GM18499 (cell line): ENCODE measurements around the gene ABCC12.
"Not testable (repeated sequence)": the region's sequence is repeated elsewhere in the genome, so short reads cannot be mapped to it uniquely, and the experiment has no call there.

ENCODE experiments used
- ATAC-seq: cut with Tn5 transposase; IDR thresholded peaks from one replicate; pipeline ENCODE4 v1.9.1; 2021; ENCODE audit warnings: moderate number of reproducible peaks; ENCODE audit not compliant: insufficient read depth, unreplicated experiment

The ABCC12 gene

DNA sequence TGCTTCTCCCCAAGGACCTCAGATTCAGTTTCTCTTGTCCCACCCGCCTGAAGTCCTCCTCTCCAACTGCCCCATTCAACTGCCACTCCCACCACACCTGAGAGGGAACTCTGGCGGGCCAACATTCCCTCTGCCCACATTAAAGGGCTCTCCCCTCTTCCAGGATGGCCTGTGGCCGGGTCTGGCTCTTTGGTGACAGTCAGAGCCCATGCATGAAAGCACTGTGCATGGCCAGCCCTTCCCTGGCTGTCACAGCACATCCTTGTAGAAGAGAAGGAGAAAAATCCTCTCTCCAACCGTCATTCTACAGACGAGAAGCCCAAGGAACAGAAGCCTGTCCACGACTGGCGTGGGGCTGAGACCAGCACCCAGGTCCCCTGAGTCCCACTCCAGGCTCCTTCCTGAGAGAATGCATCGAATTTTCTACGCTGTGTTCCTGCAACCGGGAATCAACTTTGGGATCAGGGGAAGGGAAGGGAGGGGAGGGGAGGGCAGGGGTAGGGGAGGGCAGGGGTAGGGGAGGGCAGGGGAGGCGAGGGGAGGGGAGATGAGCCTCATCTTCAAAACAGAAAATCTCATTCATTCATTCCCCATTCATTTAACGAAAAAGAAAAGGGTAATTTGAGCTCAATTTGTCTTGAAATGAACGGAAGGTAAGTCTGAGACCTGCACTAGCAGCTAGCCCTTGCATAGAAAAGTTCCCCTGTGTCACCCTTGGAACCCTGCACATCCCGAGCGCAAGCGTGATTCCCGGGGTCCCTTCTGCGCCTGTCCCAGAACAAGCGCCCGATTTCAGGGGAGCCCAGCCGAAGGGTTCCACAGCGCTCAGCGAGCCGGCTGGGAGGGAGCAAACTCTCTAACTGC is at the start of gene ABCC12:
TSS of gene ABCC12 (minus strand) at position 68 of the 864 bp plus-strand sequence. CDS start 9,569 bp downstream, outside the sequence.
- no peak for ATAC-seq

GRCh38 chr16:48204825-48205151 is 49.0 kb upstream of the ABCC12 start:
- ATAC-seq: no peak

DNA sequence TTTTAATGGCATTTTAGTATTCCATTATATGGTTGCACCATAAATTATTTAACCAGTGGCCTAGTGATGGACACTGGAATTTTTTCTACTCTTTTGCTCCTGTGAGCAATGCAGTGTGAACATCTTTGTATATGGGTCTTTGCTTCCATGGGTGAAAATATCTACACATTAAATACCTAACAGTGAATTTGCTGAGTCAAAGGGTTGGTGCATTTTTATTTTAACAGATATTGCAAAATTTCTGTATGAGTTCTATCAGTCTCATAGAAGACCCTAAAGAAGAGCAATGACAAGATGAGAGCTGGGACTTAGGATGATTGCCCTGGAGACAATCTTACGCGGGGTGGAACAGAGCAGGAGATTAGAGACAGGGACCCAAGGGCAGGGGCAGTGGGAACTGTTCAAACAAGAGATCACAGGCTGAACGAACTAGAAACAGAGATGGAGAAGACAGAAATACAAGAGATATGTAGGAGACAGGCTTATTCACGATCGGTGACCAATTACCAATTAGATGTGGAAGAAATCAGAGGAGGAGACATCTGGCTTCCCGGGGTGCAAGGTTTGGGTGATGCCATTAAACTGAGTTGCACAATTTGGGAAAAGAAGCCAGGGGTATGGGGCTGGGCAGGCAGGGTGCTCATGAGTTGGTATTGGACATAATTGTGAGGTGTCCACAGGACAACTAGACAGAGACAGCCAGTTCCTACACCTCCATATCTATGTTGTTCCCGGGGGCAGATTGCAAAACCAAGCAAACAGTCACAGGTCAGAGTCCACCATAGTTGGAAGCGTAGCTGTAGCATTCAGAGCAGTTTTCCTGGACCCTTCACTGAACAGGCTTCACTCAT is 48.4 kb upstream of the ABCC12 start:
- ATAC-seq: no peak

DNA sequence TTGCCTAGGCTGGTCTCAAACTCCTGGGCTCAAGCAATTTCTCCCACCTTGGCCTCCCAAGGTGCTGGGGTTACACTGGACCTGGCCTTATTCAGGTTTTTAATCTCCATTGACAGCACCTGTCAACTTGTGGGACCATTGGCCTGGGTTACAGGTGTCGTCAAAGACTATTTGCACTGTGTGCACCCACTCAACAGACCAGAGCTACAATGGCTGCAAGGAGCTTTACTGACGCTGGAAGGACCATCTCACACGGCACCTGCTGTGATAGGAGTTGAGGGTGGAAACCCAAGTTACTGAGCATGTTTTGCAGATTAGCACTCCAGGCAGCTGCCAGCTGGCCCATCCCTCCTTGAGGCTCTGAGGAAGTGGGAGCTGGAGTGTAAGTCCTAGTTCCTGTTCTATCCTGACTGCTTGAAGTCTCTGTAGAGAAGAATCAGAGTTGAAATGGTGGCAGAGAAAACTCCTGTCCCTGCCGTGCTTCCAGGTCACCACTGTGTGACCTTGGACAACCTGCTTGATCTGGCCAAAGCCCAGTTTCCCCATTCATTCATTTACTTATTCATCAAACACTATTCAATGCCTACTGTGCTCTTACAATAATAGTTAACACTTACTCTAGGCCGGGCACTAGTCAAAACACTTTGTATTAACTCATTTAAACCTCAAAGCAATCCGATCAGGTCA is 45.9 kb upstream of the ABCC12 start:
- ATAC-seq: no peak

DNA sequence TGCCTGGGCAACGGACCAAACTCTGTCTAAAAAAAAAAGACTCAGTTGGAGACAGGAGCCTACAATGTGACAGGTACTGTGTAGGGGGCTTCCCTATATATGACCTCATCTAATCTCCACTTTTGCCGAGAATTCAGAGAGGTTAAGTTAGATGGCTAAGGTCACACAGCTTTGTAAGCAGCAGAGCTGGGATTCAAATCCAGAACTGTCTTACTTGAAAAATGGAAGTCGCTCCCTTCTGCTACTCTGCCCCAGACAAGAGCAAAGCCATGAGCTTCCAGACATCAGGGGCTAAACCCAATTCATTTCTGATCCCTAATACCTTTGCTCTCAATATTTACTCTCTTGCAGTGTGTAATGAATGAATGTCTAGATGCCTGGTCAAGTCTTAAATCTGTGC is 41.5 kb upstream of the ABCC12 start:
- ATAC-seq: no peak

GRCh38 chr16:48194828-48195556 is 39.2 kb upstream of the ABCC12 start:
- no peak for ATAC-seq

DNA sequence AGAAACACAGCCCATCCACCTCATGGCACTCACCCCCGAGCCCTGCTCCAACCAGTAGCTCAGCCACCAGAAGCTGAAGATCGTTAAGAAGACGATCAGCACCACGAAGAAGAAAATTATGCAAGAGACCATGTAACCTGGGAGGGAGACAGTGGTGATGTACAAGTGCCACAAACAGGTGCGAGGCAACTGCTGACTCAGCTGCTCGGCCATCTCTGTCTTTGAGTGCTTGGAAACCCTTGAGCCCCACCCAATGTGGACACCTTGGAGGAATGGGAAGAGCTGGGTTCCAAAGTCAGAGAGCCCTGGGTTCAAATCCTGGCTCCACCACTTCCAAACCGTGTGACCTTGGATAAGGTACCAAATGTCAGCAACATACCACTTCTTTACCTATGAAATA is 38.1 kb upstream of the ABCC12 start:
- ATAC-seq: no peak

GRCh38 chr16:48188449-48189102 is 32.8 kb upstream of the ABCC12 start:
- peak; percentile 78 for ATAC-seq

- ATAC-seq: no peak
Measured at GRCh38 chr16:48187779-48188178, 32.0 kb upstream of the ABCC12 start.

GRCh38 chr16:48184681-48185080 is 28.9 kb upstream of the ABCC12 start:
- no peak for ATAC-seq

DNA sequence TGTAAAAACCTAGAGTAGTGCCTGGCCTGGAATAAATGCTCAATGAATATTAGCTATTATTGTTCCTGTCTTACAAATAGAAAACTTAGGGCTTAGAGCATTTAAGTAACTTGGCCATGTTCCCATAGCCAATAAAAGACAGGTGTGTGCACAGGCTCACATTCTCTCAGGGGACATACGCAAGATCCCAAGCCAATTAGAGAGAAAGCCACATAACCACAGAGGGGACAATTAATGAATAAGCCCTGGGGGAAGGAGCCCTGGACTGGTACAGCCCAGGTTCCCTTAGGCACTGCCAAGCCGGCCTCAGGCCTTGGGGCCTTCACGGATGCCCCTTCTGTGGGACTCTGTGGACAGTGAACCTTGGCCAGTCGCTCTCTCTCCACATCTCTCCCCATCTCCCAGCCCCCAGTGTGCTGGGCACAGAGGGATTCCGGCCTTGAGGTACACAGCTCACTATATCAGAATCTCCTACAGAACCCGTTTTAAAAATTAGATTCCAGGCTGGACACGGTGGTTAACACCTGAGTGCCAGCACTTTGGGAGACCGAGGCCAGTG is 27.3 kb upstream of the ABCC12 start:
- ATAC-seq: no peak

DNA sequence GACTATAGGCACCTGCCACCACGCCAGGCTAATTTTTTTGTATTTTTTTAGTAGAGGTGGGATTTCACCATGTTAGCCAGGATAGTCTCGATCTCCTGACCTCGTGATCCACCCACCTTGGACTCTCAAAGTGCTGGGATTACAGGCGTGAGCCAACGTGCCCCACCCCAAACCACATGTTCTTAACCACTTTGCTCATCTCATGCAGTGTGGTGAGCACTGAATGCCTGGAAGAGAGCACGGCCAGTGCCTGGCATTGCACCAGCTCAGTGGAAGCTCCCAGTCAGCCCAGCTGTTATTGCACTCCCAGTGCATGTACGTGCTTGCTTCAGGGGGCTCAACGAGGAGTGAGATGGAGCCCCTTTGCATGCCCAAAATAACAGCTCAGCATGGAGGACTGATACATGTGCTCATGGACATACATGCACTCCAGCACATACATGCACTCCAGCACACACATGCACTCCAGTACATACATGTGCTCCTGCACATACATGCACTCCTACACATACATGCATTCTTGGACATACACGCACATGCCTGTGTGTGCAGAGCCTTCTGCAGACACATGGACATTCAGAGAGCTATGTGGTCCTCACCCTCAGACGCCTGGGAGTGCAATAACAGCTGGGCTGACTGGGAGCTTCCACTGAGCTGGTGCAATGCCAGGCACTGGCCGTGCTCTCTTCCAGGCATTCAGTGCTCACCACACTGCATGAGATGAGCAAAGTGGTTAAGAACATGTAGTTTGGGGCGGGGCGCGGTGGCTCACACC is 26.1 kb upstream of the ABCC12 start:
- ATAC-seq: not testable (repeated sequence)

- no peak for ATAC-seq
Measured at GRCh38 chr16:48180868-48181480, 25.2 kb upstream of the ABCC12 start.

DNA sequence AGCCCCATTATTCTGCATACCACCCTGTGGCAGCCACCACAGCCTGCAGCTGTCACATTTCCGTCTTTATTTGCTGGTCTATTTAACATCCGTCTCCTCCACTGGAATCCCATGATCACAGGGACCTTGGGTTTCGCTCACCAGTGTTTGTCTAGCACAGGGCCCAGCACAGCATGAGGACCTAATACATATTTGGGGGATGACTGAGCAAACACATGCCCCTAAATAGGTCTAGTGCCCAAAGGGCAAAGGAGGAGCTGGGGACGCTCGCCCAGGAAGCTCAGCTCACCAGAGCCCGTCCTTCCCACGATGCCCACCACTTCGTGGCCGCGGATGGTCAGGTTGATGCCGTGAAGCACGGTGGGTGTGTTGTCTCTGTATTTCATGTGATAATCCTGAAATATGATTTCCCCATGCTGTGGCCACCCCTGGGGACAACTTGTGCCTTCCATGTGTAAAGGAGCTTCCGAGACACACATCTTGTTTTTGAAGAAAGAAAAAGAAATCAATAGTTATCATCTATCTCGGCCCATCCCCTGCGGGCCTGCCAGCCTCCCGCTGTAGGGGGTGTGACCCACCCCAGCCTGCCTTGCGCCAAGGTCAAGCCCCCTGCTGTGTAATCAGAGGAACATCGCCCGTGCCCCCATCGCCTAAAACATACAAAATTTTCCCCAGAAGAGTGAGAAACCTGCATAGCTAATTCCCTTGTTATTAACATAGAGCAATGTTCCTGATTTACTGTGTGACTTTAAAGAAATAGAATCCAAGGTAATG is 21.0 kb upstream of the ABCC12 start:
- ATAC-seq: no peak

DNA sequence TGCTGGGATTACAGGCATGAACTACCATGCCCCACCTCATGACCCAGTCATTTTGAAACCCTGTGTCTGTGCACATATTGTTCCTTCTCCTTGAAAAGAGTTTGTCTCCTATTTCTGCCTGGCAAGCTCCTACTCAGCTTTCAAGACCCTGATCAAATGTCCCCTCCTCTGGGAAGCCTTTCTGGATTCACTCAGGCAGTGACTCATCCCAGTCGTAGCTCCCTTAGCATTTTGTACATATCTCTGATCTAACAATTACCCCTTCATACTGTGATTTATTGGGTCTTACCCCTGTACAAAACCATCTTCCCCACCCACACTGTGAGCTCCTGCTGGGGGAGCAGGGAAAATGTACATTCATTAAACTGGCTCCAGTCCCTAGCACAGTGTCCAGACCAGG is 18.1 kb upstream of the ABCC12 start:
- no peak for ATAC-seq

DNA sequence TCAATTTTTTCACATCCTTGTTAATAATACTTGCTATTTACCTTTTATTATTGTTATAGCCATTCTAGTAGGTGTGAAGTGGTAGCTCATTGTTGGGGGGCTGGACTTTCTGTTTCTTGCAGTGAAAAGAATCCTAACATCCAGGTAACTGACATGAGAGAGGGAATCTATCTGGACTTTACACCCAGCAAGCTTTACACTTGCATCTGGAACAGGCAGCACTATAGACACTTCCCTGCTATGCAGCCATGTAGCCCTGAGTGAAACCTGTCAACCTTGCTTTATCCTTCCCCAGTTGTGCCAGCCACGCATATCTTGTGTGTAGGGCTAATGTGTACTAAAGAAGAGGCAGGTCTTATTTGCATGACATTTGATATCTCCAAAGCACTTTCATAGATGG is 16.9 kb upstream of the ABCC12 start:
- no peak for ATAC-seq

DNA sequence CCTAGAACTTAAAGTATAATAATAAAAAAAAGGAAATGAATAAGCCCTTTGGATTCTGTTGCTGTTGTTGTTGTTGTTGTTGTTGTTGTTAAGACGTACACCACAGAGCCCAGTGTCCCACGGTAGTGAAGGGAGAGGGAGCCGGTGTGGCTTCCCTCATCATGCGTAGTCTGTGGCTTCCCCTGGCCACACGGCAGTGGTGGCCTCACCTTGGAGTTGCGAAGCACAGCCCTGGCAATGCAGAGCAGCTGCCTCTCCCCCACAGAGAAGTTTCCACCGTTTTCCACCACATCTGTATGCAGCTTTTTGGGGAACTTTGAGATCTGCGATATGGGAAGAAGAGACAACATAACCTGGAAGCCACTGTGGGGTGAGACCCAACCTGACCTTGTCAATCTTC is 14.1 kb upstream of the ABCC12 start:
- ATAC-seq: no peak

GRCh38 chr16:48168075-48168474 is 12.3 kb upstream of the ABCC12 start:
- no peak for ATAC-seq
